Measurements from ENCODE around the gene SFTA2. TPM values are rescaled to one million over a fixed set of nuclear protein-coding genes. Genes with fewer than 3 reads are reported as not detected.

The SFTA2 gene
- total RNA-seq, 1 donor: not detected

DNA sequence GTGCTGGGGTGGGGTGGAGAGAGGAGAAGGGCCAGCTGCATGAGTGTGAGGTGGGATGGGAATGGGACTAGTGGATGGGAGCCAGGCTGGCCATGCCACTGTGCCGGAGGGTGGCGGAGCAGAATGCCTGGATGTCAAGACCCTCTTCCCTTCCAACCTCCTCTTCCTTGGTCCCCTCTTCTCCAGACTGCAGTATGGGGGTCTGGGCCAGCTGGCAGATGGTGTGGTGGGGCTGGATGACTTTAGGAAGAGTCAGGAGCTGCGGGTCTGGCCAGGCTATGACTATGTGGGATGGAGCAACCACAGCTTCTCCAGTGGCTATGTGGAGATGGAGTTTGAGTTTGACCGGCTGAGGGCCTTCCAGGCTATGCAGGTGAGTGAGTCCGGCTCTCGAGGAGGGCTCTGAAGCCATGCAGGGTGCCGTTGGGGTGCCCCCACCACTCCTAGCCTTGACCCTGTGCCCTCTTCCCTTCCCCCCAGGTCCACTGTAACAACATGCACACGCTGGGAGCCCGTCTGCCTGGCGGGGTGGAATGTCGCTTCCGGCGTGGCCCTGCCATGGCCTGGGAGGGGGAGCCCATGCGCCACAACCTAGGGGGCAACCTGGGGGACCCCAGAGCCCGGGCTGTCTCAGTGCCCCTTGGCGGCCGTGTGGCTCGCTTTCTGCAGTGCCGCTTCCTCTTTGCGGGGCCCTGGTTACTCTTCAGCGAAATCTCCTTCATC, 40.0 kb downstream of the SFTA2 start:
- TF ChIP-seq, protein P1, sequence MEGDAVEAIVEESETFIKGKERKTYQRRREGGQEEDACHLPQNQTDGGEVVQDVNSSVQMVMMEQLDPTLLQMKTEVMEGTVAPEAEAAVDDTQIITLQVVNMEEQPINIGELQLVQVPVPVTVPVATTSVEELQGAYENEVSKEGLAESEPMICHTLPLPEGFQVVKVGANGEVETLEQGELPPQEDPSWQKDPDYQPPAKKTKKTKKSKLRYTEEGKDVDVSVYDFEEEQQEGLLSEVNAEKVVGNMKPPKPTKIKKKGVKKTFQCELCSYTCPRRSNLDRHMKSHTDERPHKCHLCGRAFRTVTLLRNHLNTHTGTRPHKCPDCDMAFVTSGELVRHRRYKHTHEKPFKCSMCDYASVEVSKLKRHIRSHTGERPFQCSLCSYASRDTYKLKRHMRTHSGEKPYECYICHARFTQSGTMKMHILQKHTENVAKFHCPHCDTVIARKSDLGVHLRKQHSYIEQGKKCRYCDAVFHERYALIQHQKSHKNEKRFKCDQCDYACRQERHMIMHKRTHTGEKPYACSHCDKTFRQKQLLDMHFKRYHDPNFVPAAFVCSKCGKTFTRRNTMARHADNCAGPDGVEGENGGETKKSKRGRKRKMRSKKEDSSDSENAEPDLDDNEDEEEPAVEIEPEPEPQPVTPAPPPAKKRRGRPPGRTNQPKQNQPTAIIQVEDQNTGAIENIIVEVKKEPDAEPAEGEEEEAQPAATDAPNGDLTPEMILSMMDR (IDR thresholded peaks at IDR 0.05; ENCODE audit: insufficient read depth, low read depth, low read length): no peak
- no peak for DNase-seq (ENCODE audit: low read depth)
- H3K4me3 ChIP-seq (ENCODE audit: low read depth, low read length): no peak overlapping the region

DNA sequence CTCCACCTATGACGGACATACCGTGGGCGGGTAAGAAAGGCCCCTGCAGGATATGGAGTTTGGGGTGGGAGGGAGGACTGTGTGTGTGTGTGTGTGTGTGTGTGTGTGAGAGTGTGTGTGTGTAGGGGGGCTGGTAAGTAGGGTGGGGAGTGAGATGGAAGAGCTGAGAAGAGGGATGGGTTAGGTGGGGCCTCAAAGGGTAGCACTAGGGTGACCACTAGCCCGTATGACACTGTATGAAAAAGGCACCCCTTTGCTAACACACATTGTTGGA, 40.6 kb downstream of the SFTA2 start:
- TF ChIP-seq, protein P1 (IDR thresholded peaks at IDR 0.05; ENCODE audit: insufficient read depth, low read depth, low read length): no peak
- DNase-seq (ENCODE audit: low read depth): no peak
- no peak overlapping the region for H3K4me3 ChIP-seq (ENCODE audit: low read depth, low read length)

DNA sequence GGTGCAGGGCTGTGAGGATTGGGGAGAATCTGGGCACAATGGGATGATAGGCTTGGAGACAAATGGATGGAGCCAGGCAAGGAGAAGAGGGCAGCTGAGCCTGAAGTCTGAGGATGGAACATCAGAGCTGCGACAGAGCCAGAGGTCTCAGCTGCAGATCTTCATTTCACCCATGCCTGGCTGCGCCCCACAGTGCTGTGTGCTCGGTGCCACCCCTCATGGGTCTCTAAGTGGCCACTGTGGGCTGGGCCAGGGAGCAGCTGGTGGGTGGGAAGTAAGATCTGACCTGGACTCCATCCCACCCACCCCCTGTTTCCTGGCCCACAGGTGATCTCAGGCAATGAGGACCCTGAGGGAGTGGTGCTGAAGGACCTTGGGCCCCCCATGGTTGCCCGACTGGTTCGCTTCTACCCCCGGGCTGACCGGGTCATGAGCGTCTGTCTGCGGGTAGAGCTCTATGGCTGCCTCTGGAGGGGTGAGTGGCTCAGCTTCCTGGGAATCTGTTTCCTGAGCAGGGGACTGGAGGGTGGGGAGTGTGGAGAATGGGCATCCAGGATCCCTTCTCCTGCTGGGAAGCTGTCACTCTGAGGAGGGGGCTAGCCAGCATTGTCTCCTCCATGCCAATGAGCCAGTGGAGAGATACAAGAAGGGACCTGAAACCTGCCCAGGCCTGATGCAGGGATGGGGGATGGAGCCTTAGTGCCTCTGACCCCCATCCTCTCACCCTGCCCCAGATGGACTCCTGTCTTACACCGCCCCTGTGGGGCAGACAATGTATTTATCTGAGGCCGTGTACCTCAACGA, 41.1 kb downstream of the SFTA2 start:
- H3K4me3 ChIP-seq (ENCODE audit: low read depth, low read length): no peak overlapping the region
- TF ChIP-seq, protein P1 (IDR thresholded peaks at IDR 0.05; ENCODE audit: insufficient read depth, low read depth, low read length): no peak
- no peak for DNase-seq (ENCODE audit: low read depth)

DNA sequence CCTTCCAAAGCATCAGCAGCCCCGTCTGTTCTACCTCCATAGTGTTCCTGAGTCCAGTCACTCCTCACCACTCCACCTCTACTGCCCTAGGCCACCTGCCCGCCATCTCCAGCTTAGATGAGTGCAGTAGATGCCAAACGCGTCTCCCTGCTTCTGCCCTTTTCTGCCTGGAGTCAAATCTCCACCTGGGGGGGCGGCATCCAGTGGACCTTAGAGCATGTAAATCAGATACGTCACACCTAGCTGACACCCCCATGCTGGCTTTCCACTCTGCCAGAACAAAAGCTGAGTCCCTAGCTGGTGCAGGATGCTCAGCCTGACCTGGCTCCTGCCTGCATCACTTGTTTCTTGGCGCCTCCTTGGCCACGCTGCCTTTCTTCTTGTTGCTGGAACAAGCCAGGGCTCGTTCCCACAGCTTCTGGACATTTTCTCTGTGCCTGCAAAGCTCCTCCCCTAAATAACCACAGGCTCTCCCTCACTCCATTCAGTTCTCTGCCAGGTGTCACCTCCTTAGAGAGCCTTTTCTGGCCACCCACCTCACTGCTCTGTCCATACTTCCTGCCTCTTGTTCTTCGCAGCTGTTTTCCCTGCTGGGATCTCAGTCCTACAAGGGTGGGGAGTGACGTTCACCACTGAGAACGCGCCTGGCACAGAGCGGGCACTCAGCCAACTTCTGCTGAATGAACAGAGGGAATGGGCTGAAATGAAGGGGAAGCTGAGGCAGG, 41.9 kb downstream of the SFTA2 start:
- DNase-seq (ENCODE audit: low read depth): no peak
- TF ChIP-seq, protein P1 (IDR thresholded peaks at IDR 0.05; ENCODE audit: insufficient read depth, low read depth, low read length): no peak

DNA sequence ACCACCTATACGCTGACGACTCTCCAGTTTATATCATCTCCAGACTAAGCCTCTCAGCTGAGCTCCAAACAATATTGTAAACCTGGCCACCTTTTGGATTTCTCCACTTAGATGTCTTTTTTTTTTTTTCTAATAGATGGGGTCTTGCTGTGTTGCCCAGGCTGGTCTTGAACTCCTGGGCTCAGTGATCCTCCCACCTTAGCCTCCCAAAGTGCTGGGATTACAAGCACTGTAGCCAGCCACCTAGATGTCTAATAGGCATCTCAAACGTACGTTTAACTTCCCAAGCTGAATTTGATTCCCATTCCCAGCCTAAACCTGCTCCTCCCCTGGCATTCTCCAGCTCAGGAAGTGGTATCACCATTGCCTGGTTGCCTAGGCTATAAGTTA, 42.5 kb downstream of the SFTA2 start:
- H3K4me3 ChIP-seq (ENCODE audit: low read depth, low read length): no peak overlapping the region
- DNase-seq (ENCODE audit: low read depth): no peak
- TF ChIP-seq, protein P1 (IDR thresholded peaks at IDR 0.05; ENCODE audit: insufficient read depth, low read depth, low read length): no peak

More for the DNA sequence above, 41.9 kb downstream of the SFTA2 start:
- no peak overlapping the region for H3K4me3 ChIP-seq (ENCODE audit: low read depth, low read length)

DNA sequence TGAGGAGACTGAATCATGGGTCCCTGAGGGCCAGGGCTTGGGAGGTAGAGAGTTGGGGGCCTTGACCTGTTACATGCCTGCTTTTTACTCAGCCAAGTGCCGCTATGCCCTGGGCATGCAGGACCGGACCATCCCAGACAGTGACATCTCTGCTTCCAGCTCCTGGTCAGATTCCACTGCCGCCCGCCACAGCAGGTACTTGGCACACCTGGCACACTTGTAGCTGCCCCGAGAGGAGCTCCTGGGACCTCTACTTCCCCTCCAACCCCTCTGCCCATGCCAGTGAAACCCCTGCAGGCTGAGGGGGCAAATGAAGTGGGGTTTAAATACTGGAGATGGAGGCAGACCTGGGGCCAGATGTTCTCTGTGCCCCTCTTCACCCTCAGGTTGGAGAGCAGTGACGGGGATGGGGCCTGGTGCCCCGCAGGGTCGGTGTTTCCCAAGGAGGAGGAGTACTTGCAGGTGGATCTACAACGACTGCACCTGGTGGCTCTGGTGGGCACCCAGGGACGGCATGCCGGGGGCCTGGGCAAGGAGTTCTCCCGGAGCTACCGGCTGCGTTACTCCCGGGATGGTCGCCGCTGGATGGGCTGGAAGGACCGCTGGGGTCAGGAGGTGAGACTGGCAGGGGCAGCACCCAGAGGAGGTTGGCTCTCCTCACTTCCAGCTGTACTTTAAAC, 43.0 kb downstream of the SFTA2 start:
- TF ChIP-seq, protein P1 (IDR thresholded peaks at IDR 0.05; ENCODE audit: insufficient read depth, low read depth, low read length): no peak
- no peak for DNase-seq (ENCODE audit: low read depth)
- H3K4me3 ChIP-seq (ENCODE audit: low read depth, low read length): no peak overlapping the region
